Effector memory CD8-positive, alpha-beta T cell (primary cell): Measurements from ENCODE around the gene CDK11B.

Source experiments
- ATAC-seq: fragments of 150-1000 bp; cut with Tn5 transposase; replicated peaks from 2 replicates; pipeline ENCODE4 v1.10.0; 2021; ENCODE audit warnings: mild to moderate bottlenecking, moderate library complexity
- DNase-seq, 3 experiments: peaks; one replicate each; pipeline ENCODE4 v3.0.0; 2021
- H3K27ac Mint-ChIP-seq, 2 donors: one replicate each; pipeline ENCODE4 v1.8.0; 2022; ENCODE audit warnings: mild to moderate bottlenecking in 2 of 2, mixed read lengths in 2 of 2, moderate library complexity in 2 of 2
- H3K27me3 Mint-ChIP-seq, 2 donors: one replicate each; pipeline ENCODE4 v1.8.0; 2022; ENCODE audit warnings: mixed read lengths in 2 of 2
- H3K36me3 Mint-ChIP-seq: one replicate; pipeline ENCODE4 v1.8.0; 2022; ENCODE audit warnings: mild to moderate bottlenecking, moderate library complexity, mixed read lengths; ENCODE audit not compliant: insufficient read depth
- H3K4me1 Mint-ChIP-seq, 2 donors: one replicate each; pipeline ENCODE4 v1.8.0; 2022; ENCODE audit warnings: low read depth in 2 of 2, mixed read lengths in 2 of 2
- H3K4me3 Mint-ChIP-seq, 2 donors: one replicate each; pipeline ENCODE4 v1.8.0; 2022; ENCODE audit warnings: mild to moderate bottlenecking in 2 of 2, mixed read lengths in 2 of 2, moderate library complexity in 2 of 2
- H3K9me3 Mint-ChIP-seq, 2 donors: one replicate each; pipeline ENCODE4 v1.8.0; 2022; ENCODE audit warnings: mixed read lengths in 2 of 2

The CDK11B gene

GRCh38 chr1:1615256-1616044, 43.4 kb downstream of the CDK11B start, which contains the start of gene MIB2:
Gene MIB2 (plus strand): TSS chr1:1615500. CDS start chr1:1623453, 7,953 bp downstream.
- Mint-ChIP-seq H3K9me3 (no peaks in the 10 kb centered on the region), H3K4me3 (peak within 1 kb of the TSS; percentile 92 to 97), H3K27me3 (no peaks in the 10 kb centered on the region), H3K36me3 (peaks cover 30% of the 10 kb centered on the region), H3K27ac (peak within 1 kb of the TSS; percentile 97 to 98), H3K4me1 (peaks cover 21 to 27% of the 10 kb centered on the region in 2 donors)
- ATAC-seq (peak; percentile 82), DNase-seq (peak; percentile 98 to 99 (median 98))

GRCh38 chr1:1614954-1615255, 43.9 kb downstream of the CDK11B start:
- Mint-ChIP-seq H3K4me3 (peak overlapping the region; percentile 92 to 97), H3K4me1 (peaks cover 21 to 27% of the 10 kb centered on the region in 2 donors), H3K36me3 (peaks cover 28% of the 10 kb centered on the region), H3K27me3 (no peaks in the 10 kb centered on the region), H3K27ac (peak overlapping the region; percentile 97 to 98), H3K9me3 (no peaks in the 10 kb centered on the region)
- ATAC-seq (peak; percentile 1), DNase-seq (no peak)

DNA sequence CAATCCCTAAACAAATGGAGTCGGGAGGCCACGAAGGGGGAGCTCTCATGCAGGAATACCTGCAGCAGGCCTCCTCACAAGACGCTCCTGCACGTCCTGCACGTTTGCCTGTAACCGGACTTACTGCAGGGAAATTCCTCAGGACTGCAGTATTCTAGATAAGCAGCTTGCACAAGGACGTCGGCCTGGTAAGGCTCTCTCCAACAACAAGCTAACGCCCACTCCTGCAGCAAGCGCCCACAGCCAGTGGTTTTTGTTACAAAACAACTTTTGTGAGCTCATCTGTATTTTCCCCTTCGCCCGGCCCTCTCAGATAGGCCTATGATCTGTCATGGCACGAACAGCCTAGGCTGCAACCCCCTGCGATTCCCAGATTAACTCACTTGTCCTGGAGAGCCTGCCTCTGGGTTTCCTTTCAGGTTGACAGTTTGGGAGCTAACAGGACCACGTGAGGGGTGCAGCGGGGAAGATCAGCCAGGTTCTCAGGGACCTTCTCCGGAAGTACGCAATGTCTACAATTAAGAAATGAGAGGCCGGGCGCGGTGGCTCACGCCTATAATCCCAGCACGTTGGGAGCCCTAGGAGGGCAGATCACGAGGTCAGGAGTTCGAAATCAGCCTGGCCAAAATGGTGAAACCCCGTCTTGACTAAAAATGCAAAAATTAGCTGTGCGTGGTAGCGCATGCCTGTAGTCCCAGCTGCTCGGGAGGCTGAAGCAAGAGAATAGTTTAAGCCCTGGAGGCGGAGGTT, 44.4 kb downstream of the CDK11B start:
- ATAC-seq: peak; percentile 6
- peak overlapping the region; percentile 97 to 98 for H3K27ac Mint-ChIP-seq

GRCh38 chr1:1613509-1614082, 45.2 kb downstream of the CDK11B start:
- H3K27me3 Mint-ChIP-seq: no peaks in the 10 kb centered on the region
- H3K4me1 Mint-ChIP-seq: peaks cover 17 to 25% of the 10 kb centered on the region in 2 donors
- H3K27ac Mint-ChIP-seq: peak overlapping the region; percentile 97 to 98
- DNase-seq (no peak), ATAC-seq (no peak)
- peaks cover 23% of the 10 kb centered on the region for H3K36me3 Mint-ChIP-seq
- peak overlapping the region; percentile 92 to 97 for H3K4me3 Mint-ChIP-seq
- no peaks in the 10 kb centered on the region for H3K9me3 Mint-ChIP-seq

More for the DNA sequence above, 44.4 kb downstream of the CDK11B start:
- H3K9me3 Mint-ChIP-seq: no peaks in the 10 kb centered on the region
- peak; percentile 32 to 42 (median 36) for DNase-seq
- no peaks in the 10 kb centered on the region for H3K27me3 Mint-ChIP-seq
- H3K4me1 Mint-ChIP-seq: peaks cover 21 to 27% of the 10 kb centered on the region in 2 donors
- peaks cover 28% of the 10 kb centered on the region for H3K36me3 Mint-ChIP-seq
- peak overlapping the region; percentile 92 to 97 for H3K4me3 Mint-ChIP-seq

GRCh38 chr1:1612104-1612400, 46.8 kb downstream of the CDK11B start:
- no peak for ATAC-seq
- H3K36me3 Mint-ChIP-seq: peaks cover 22% of the 10 kb centered on the region
- no peaks in the 10 kb centered on the region for H3K27me3 Mint-ChIP-seq
- H3K9me3 Mint-ChIP-seq: no peaks in the 10 kb centered on the region
- DNase-seq: no peak
- no peak overlapping the region for H3K4me3 Mint-ChIP-seq
- peaks cover 17 to 21% of the 10 kb centered on the region in 2 donors for H3K4me1 Mint-ChIP-seq
- H3K27ac Mint-ChIP-seq: no peak overlapping the region

DNA sequence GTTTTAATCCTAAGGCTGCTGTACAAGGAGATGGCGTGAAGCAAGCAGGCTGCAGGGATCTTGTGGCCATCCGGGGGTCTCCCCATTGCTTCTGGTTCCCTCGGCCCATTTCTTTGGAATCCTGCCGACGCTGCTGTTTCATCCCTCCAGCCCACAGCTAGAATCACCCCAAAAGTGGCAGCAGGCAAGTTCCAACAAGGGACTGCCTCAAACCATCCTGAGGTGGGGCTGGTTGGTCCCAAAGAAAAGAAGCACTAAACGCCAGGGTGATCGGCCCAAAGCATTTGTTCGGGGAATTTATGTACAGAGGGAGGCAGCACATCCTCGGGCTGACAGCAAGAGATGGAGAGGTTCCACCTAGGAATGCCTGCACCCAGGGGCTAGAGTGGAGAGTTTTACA, 48.0 kb downstream of the CDK11B start:
- H3K27me3 Mint-ChIP-seq: no peaks in the 10 kb centered on the region
- no peaks in the 10 kb centered on the region for H3K9me3 Mint-ChIP-seq
- H3K27ac Mint-ChIP-seq: no peak overlapping the region
- ATAC-seq (no peak), DNase-seq (no peak)
- H3K4me1 Mint-ChIP-seq: peaks cover 17 to 21% of the 10 kb centered on the region in 2 donors
- H3K4me3 Mint-ChIP-seq: peak overlapping the region in 1 of 2 donors; percentile 13
- H3K36me3 Mint-ChIP-seq: peaks cover 16% of the 10 kb centered on the region

DNA sequence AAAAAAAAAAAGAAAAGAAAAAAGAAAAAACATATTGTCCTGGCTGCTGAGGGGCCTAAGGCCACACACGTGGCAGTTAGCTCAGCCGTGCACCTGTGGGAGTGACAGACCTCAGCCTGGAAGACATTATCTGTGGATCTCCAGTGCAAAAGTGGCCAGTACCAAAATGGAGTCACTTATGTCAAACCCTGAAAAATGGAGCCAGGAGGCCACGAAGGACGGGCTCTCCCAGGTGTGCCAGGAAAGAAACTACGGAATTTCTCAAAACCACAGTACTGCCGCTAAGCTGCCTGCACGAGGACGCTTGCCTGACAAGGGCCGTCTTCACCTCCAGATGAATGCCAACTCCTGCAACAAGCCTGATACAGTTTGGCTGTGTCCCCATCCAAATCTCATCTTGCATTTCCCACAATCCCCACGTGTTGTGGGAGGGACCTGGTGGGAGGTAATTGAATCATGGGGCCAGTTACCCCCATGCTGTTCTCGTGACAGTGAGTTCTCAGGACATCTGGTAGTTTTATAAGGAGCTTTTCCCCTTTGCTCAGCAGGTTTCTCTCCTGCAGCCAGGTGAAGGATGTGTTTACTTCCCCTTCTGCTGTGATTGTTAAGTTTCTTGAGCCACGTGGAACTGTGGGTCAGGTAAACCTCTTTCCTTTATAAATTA, 48.9 kb downstream of the CDK11B start:
- Mint-ChIP-seq H3K27ac (no peak overlapping the region), H3K4me3 (no peak overlapping the region), H3K36me3 (peaks cover 10% of the 10 kb centered on the region), H3K4me1 (peaks cover 16 to 19% of the 10 kb centered on the region in 2 donors), H3K9me3 (no peaks in the 10 kb centered on the region), H3K27me3 (no peaks in the 10 kb centered on the region)
- no peak for ATAC-seq
- DNase-seq: no peak

DNA sequence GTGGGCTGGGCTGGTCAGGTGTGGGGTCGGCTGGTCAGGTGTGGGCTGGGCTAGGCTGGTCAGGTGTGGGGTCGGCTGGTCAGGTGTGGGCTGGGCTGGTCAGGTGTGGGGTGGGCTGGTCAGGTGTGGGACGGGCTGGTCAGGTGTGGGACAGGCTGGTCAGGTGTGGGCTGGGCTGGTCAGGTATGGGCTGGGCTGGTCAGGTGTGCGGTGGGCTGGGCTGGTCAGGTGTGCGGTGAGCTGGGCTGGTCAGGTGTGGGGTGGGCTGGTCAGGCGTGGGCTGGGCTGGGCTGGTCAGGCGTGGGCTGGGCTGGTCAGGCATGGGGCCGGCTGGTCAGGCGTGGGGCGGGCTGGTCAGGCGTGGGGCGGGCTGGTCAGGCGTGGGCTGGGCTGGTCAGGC, 52.6 kb downstream of the CDK11B start:
- ATAC-seq (no peak), DNase-seq (no peak)
- no peak overlapping the region for H3K4me3 Mint-ChIP-seq
- no peak overlapping the region for H3K27ac Mint-ChIP-seq
- H3K36me3 Mint-ChIP-seq: peaks cover 9% of the 10 kb centered on the region
- no peaks in the 10 kb centered on the region for H3K27me3 Mint-ChIP-seq
- peaks cover 0 to 7% of the 10 kb centered on the region in 2 donors for H3K4me1 Mint-ChIP-seq
- no peaks in the 10 kb centered on the region for H3K9me3 Mint-ChIP-seq

- DNase-seq (no peak), ATAC-seq (no peak)
- Mint-ChIP-seq H3K4me1 (peaks cover 0 to 8% of the 10 kb centered on the region in 2 donors), H3K9me3 (no peaks in the 10 kb centered on the region), H3K27me3 (no peaks in the 10 kb centered on the region), H3K36me3 (peaks cover 9% of the 10 kb centered on the region), H3K4me3 (no peak overlapping the region), H3K27ac (no peak overlapping the region)
Measured at GRCh38 chr1:1605724-1606123, 53.1 kb downstream of the CDK11B start.

DNA sequence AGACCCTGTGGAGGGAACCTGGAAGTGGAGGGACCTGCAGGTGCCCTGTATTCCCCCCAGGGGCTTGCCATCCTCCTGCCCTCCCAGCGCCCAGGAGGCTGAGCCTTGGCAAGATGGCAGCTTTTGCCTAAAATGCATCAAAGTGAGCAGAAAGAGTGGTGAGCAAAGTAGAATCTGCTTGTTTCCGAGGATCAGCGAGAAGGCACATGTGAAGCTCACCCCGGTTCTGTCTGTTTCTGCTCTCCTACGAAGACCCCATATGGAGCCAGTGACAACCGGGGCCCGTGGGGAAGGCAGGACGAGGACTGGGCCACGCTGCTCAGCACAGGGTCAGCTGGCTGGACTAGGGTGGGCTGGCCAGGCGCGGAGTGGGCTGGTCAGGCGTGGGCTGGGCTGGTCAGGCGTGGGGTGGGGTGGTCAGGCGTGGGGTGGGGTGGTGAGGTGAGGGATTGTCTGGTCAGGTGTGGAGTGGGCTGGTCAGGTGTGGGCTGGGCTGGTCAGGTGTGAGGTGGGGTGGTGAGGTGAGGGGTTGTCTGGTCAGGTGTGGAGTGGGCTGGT, 53.7 kb downstream of the CDK11B start:
- Mint-ChIP-seq H3K4me1 (peaks cover 0 to 10% of the 10 kb centered on the region in 2 donors), H3K27me3 (no peaks in the 10 kb centered on the region), H3K27ac (peak overlapping the region in 1 of 2 donors; percentile 55), H3K4me3 (no peak overlapping the region), H3K36me3 (peaks cover 9% of the 10 kb centered on the region), H3K9me3 (no peaks in the 10 kb centered on the region)
- no peak for DNase-seq
- ATAC-seq: no peak

- peak overlapping the region in 1 of 2 donors; percentile 55 for H3K27ac Mint-ChIP-seq
- H3K27me3 Mint-ChIP-seq: no peaks in the 10 kb centered on the region
- H3K9me3 Mint-ChIP-seq: no peaks in the 10 kb centered on the region
- peaks cover 9% of the 10 kb centered on the region for H3K36me3 Mint-ChIP-seq
- peaks cover 0 to 10% of the 10 kb centered on the region in 2 donors for H3K4me1 Mint-ChIP-seq
- no peak overlapping the region for H3K4me3 Mint-ChIP-seq
- no peak for ATAC-seq
- DNase-seq: no peak
Measured at GRCh38 chr1:1604374-1605033, 54.3 kb downstream of the CDK11B start.

DNA sequence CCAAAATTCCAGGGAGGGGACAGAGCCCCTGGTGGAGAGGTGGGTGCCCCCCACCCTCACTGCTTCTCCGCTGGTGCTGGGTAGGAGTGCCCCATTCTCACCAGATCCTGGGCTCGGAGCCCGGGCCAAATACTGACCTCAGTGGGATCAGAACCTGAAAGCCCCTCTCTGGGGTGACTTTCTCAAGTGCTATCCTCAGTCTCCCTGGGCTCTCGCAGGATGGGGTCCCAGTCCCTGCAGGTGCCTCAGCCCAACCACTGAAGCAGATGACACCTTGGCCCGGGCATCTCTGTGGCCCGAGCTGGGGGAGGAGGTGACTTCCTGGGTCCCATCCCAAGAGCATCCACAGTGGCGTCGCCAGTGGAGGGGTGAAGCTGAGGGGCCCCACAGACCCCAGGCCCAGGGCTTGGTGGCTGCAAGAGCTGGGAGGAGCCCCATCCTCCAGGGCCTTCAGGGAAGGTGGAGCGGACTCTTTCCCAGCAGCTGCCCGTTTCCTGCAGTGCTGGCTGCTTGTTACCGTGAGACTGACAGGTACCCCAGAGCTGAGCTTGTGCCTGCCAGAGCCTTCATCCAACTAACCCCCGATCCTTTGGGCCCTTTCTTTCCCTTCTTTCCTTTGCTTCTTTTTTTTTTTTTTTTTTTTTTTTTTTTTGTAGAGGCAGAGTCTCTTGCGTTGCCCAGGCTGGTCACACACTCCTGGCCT, 55.0 kb downstream of the CDK11B start:
- Mint-ChIP-seq H3K36me3 (peaks cover 11% of the 10 kb centered on the region), H3K4me3 (no peak overlapping the region), H3K27ac (no peak overlapping the region), H3K4me1 (peaks cover 4 to 12% of the 10 kb centered on the region in 2 donors), H3K9me3 (no peaks in the 10 kb centered on the region), H3K27me3 (no peaks in the 10 kb centered on the region)
- DNase-seq (no peak), ATAC-seq (no peak)
